RCC 7860 (cell line): ENCODE measurements around the gene NALCN.
A peak's percentile ranks its signal among the peaks of the same experiment; 100 is the strongest.

Experiments
- DNase-seq: peaks from one replicate; pipeline ENCODE4 v3.0.0-alpha.2; 2015; ENCODE audit warnings: low spot score
- FAIRE-seq: peaks from 2 replicates; lab custom pipeline; 2012; peaks lifted over from hg19 to GRCh38; lab: Jason Lieb, UNC

The NALCN gene

DNA sequence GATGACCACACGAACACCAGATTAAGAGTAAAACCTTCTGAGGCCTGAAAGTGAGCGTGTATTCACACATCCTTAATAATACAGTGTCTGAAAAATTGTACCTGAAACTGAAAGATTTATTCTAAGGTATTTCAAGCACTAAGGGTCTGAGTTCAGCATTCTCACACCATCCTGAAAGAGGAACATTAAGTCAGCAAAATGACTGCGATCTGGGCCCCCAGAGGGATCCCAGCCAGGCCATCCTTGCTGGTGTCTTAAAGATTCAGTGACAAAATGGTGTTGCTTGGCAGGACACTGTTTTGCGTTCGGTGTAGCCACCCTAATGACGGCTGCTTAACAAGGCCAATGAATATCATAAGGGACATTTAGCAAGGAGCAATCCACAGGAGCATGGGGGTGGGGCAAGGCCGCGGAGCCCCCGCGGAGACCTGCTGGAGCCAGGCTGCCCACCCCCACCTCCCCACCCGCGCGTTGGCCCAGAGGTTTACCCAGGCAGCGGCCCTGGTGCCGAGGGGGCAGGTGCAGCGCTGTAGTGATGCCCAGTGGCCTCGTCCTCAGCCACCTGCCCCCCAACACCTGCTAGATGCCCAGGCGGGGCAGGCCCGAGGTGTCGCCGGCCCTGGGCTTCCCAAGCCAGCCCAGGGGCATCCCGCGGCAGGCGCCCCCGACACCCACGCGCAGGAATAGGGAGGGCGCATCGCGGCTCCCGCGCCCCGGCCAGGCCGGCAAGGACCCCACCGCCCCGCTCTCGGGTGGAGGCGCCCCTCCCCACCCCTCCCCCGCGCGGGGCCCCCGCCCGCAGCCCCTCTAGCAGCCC, 742 bp downstream of the NALCN start:
- DNase-seq (no peak), FAIRE-seq (no peak)

DNA sequence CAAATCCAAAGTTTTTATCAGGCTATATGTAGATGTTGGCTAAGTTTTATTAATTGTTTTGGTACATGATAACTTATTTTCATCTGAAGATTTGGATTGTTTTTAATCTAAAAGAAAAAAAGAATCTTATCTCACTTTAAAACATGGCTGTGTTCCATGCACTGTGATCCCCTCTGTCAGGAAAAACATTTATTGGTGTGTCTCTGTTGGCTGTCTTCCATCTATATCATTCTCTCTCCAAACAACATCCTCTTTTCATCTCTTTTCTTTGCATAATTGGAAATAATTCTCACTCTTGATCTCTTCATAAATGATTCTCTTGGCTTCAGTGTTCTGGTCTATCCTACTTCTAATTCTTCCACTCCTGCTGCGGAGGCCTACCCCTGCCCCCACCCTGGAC, 4.2 kb downstream of the NALCN start:
- DNase-seq (no peak), FAIRE-seq (no peak)

GRCh38 chr13:101408992-101409656, 7.2 kb downstream of the NALCN start:
- FAIRE-seq (no peak), DNase-seq (no peak)

- no peak for DNase-seq
- no peak for FAIRE-seq
These were observed 8.2 kb downstream of the NALCN start for GRCh38 chr13:101408154-101408553.

- no peak for DNase-seq
- no peak for FAIRE-seq
These were observed 9.5 kb downstream of the NALCN start for GRCh38 chr13:101406791-101407190.

- no peak for DNase-seq
- no peak for FAIRE-seq
These were observed 15.1 kb downstream of the NALCN start for GRCh38 chr13:101401196-101401595.

DNA sequence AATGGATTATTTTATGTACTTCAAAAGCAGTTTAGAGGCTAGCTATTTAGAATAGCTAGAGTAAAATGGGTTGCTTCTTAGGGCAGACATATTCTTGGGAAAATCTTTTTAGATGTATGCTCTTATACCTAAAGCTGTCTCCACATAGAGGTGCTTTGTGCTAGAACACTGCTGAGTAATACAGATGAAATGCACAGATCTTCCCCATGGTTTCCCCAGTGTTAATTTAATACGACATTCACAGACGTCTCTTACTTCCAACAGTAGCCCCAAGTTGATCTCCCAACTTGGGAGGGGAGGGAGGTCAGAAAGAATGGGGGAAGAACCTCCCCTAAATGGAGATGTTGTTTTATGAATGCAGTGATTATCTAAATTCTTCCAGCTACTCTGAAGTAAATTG, 16.9 kb downstream of the NALCN start:
- no peak for FAIRE-seq
- DNase-seq, result peak; percentile 14

- peak; percentile 55 for DNase-seq
- peak; percentile 71 for FAIRE-seq
These were observed 17.4 kb downstream of the NALCN start for GRCh38 chr13:101398920-101399319.

- peak; percentile 24 for DNase-seq
These were observed 18.1 kb downstream of the NALCN start for GRCh38 chr13:101398191-101398590.

GRCh38 chr13:101397742-101398141, 18.6 kb downstream of the NALCN start:
- DNase-seq, result peak; percentile 73
- FAIRE-seq, result peak; percentile 82

More at GRCh38 chr13:101398191-101398590, 18.1 kb downstream of the NALCN start:
- FAIRE-seq, result no peak

- DNase-seq, result no peak
- FAIRE-seq, result no peak
These were observed 21.7 kb downstream of the NALCN start for GRCh38 chr13:101394605-101395004.

DNA sequence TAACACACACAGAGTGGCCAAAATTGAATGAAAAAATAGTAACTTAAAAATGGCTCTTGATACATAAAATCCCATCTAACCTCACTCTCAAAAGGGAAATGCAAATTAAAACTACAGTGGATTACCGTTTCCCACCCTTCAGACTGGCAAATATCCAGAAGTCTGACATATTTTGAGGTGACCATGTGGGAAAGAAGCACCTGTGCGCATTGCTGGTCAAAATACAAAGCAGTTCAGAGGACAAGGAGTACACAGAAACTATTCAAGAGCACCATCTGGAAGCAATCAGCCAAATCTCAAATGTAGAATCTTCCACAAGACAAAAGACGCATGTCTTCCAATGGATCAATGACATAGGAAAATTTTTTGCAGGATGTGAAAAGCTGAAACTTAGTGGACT, 23.2 kb downstream of the NALCN start:
- DNase-seq, result no peak

GRCh38 chr13:101390461-101390860, 25.8 kb downstream of the NALCN start:
- no peak for DNase-seq
- peak; percentile 2 for FAIRE-seq

More for the DNA sequence above, 23.2 kb downstream of the NALCN start:
- no peak for FAIRE-seq

- FAIRE-seq, result no peak
- DNase-seq, result no peak
These were observed 31.4 kb downstream of the NALCN start for GRCh38 chr13:101384929-101385328.

GRCh38 chr13:101383595-101383994, 32.7 kb downstream of the NALCN start:
- DNase-seq, result no peak
- no peak for FAIRE-seq

GRCh38 chr13:101382701-101383100, 33.6 kb downstream of the NALCN start:
- DNase-seq (no peak), FAIRE-seq (no peak)

DNA sequence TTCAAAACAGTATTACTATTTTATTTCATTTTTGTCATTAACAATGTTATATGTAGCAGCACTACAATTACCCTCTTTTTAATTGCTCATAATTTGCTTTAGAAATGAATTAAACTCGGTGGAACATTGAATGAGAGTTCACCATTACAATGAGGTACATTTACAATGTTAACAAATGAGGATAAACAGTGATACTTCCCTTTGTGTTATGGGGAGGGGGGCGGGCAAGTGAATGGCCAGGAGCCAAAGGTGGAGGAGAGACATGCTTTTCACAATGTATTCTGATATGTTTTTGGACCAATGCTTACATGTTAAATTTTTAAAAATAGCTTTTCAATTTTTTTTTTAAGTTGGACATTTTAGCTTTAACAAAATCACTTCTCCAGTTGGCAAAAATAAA, 34.2 kb downstream of the NALCN start:
- DNase-seq (no peak), FAIRE-seq (no peak)

GRCh38 chr13:101360525-101360924, 55.8 kb downstream of the NALCN start:
- FAIRE-seq, result no peak
- no peak for DNase-seq

GRCh38 chr13:101354895-101355294, 61.4 kb downstream of the NALCN start:
- FAIRE-seq (no peak), DNase-seq (no peak)

- FAIRE-seq (no peak), DNase-seq (no peak)
These were observed 69.2 kb downstream of the NALCN start for GRCh38 chr13:101346942-101347728.

GRCh38 chr13:101346161-101346560, 70.1 kb downstream of the NALCN start:
- DNase-seq (no peak), FAIRE-seq (no peak)
